SK-N-SH treated with all-trans-retinoic acid at 6 μM for 48 hours (cell line): ENCODE measurements around the gene STMP1.

ENCODE experiments used
- ATAC-seq: fragments of 200-7000 bp; cut with Tn5 transposase; 3 replicates; pipeline ENCODE4 v1.9.1; 2020; ENCODE audit warnings: mild to moderate bottlenecking, moderate library complexity
- ARNTL ChIP-seq: fragments of 450-650 bp; formaldehyde crosslinking; IDR thresholded peaks from 2 replicates; pipeline ENCODE4 v1.5.0; 2020; ENCODE audit warnings: low read depth, mild to moderate bottlenecking, moderate library complexity, borderline replicate concordance
- BACH2 ChIP-seq: fragments of 250-450 bp; sonication (Bioruptor Pico); IDR thresholded peaks from 2 replicates; pipeline ENCODE4 v1.9.0; 2021; ENCODE audit warnings: mild to moderate bottlenecking, borderline replicate concordance
- CSDC2 ChIP-seq: fragments of 250-450 bp; sonication (Bioruptor Pico); IDR thresholded peaks from 2 replicates; pipeline ENCODE4 v1.5.0; 2020; ENCODE audit warnings: mild to moderate bottlenecking, moderate library complexity
- ESRRG ChIP-seq: fragments of 250-450 bp; sonication (Bioruptor Pico); IDR thresholded peaks from 2 replicates; pipeline ENCODE4 v1.6.1; 2021; ENCODE audit warnings: mild to moderate bottlenecking
- GLIS3 ChIP-seq: fragments of 250-450 bp; sonication (Bioruptor Pico); IDR thresholded peaks from 2 replicates; pipeline ENCODE4 v1.5.0; 2020; ENCODE audit warnings: mild to moderate bottlenecking, moderate library complexity
- ISL1 ChIP-seq: fragments of 250-450 bp; sonication (Bioruptor Pico); IDR thresholded peaks from 2 replicates; pipeline ENCODE4 v2.1.2; 2022; ENCODE audit warnings: mild to moderate bottlenecking, moderate library complexity
- PPARA ChIP-seq: fragments of 250-450 bp; sonication (Bioruptor Pico); IDR thresholded peaks from 2 replicates; pipeline ENCODE4 v1.5.0; 2020; ENCODE audit warnings: mild to moderate bottlenecking, borderline replicate concordance
- RARB ChIP-seq: fragments of 250-450 bp; sonication (Bioruptor Pico); IDR thresholded peaks from 2 replicates; pipeline ENCODE4 v1.8.0; 2021; ENCODE audit warnings: mild to moderate bottlenecking, moderate library complexity
- SNAI2 ChIP-seq: fragments of 250-450 bp; sonication (Bioruptor Pico); IDR thresholded peaks from 2 replicates; pipeline ENCODE4 v1.5.0; 2020; ENCODE audit warnings: mild to moderate bottlenecking, moderate library complexity
- TCF4 ChIP-seq: fragments of 250-450 bp; sonication (Bioruptor Pico); IDR thresholded peaks from 2 replicates; pipeline ENCODE4 v1.8.0; 2021; ENCODE audit warnings: mild to moderate bottlenecking, moderate library complexity, borderline replicate concordance
- TOX ChIP-seq: fragments of 250-450 bp; sonication (Bioruptor Pico); IDR thresholded peaks from 2 replicates; pipeline ENCODE4 v1.8.0; 2021; ENCODE audit warnings: mild to moderate bottlenecking, moderate library complexity, borderline replicate concordance
- ZC3H10 ChIP-seq: fragments of 250-450 bp; sonication (Bioruptor Pico); IDR thresholded peaks from 2 replicates; pipeline ENCODE4 v1.5.1; 2021; ENCODE audit warnings: mild to moderate bottlenecking, moderate library complexity
- ZFP3 ChIP-seq: fragments of 250-450 bp; sonication (Bioruptor Pico); IDR thresholded peaks from 2 replicates; pipeline ENCODE4 v1.5.0; 2020; ENCODE audit warnings: mild to moderate bottlenecking, moderate library complexity
- ZFP30 ChIP-seq: fragments of 450-650 bp; formaldehyde crosslinking; IDR thresholded peaks from 2 replicates; pipeline ENCODE4 v1.5.0; 2022; ENCODE audit warnings: mild to moderate bottlenecking, moderate library complexity
- ZNF565 ChIP-seq: fragments of 450-650 bp; formaldehyde crosslinking; conservative IDR thresholded peaks from 2 replicates; pipeline ENCODE4 v1.5.0; 2020; ENCODE audit warnings: low read depth, mild to moderate bottlenecking, moderate library complexity
- ZNF70 ChIP-seq: fragments of 450-650 bp; formaldehyde crosslinking; IDR thresholded peaks from 2 replicates; pipeline ENCODE4 v1.5.0; 2020; ENCODE audit warnings: mild to moderate bottlenecking, moderate library complexity
- TF ChIP-seq, protein P1 (sequence below): fragments of 250-450 bp; sonication (Bioruptor Pico); IDR thresholded peaks from 2 replicates; pipeline ENCODE4 v1.5.1; 2021; ENCODE audit warnings: mild to moderate bottlenecking, moderate library complexity
- TF ChIP-seq, protein P2 (sequence below): fragments of 250-450 bp; sonication (Bioruptor Pico); IDR thresholded peaks from 2 replicates; pipeline ENCODE4 v1.5.0; 2020; ENCODE audit warnings: mild to moderate bottlenecking, moderate library complexity
- TF ChIP-seq, protein P3 (sequence below): fragments of 250-450 bp; sonication (Bioruptor Pico); IDR thresholded peaks from 2 replicates; pipeline ENCODE4 v1.8.0; 2021; ENCODE audit warnings: low read depth, mild to moderate bottlenecking, moderate library complexity, borderline replicate concordance
- TF ChIP-seq, protein P4 (sequence below): fragments of 250-450 bp; sonication (Bioruptor Pico); IDR thresholded peaks from 2 replicates; pipeline ENCODE4 v1.5.1; 2020; ENCODE audit warnings: low read depth, mild to moderate bottlenecking, moderate library complexity
- TF ChIP-seq, protein P5 (sequence below): fragments of 250-450 bp; sonication (Bioruptor Pico); IDR thresholded peaks from 2 replicates; pipeline ENCODE4 v1.8.0; 2020; ENCODE audit warnings: mild to moderate bottlenecking, moderate library complexity, borderline replicate concordance

STMP1 gene

DNA sequence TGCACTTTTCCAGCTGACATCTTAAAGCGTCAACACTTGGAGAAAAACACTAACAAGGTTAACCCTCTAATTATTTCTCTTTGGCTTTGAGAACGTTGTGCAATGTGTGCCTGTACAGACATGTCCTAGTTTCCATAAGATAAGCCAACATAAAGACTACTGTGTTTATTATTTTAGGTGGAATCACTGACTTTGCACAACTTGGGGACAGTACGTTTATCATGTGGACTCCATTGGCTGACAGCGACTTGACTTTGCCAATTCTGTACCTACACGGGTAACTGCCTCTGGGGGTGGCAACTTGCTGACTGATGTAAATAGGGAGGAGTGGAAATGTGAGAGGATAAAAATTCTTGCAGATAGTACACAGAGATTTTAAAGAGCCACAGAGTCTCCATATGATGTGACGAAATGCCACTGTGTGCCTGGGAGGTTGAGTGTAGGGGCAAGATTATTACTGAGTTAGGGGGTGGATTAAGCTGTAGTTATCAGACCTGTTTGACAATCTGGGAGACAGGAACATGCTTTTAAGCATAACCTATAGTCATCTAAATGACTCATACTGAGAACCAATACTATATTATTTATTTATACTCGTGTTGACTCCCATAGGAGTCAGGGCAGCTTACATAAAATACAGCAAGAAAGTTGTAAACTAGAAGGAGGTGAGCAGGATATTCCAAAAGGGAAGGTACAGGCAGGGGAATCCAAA lies 44.7 kb downstream of the STMP1 start (continued):
- TF ChIP-seq, protein P1, sequence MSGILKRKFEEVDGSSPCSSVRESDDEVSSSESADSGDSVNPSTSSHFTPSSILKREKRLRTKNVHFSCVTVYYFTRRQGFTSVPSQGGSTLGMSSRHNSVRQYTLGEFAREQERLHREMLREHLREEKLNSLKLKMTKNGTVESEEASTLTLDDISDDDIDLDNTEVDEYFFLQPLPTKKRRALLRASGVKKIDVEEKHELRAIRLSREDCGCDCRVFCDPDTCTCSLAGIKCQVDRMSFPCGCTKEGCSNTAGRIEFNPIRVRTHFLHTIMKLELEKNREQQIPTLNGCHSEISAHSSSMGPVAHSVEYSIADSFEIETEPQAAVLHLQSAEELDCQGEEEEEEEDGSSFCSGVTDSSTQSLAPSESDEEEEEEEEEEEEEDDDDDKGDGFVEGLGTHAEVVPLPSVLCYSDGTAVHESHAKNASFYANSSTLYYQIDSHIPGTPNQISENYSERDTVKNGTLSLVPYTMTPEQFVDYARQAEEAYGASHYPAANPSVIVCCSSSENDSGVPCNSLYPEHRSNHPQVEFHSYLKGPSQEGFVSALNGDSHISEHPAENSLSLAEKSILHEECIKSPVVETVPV (CRISPR knock-in tag), result no peak

DNA sequence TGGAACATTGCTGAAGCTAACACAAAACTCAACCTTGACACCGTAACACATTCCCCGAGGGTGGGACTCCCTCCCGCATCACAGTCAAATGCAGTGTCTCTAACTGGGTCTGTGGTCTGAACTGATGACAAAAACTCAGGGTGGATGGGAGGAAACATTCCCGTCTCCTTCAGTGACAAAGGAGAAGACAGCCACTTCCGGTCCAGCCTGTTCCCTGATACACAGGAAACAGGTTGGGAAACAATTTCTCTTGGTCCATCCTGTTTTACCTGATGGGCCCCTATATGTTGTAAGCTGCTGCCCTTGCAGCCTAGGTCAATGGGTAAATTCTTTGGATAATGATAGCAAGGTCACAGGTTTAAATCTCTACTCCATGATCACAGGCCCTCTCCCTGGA lies 45.3 kb downstream of the STMP1 start:
- TF ChIP-seq TOX (CRISPR knock-in tag) (no peak), ESRRG (CRISPR knock-in tag) (no peak), ZNF70 (no peak), BACH2 (CRISPR knock-in tag) (no peak), ISL1 (CRISPR knock-in tag) (no peak), ZFP3 (CRISPR knock-in tag) (no peak), ZFP30 (CRISPR knock-in tag) (no peak), ARNTL (CRISPR knock-in tag) (no peak), TCF4 (CRISPR knock-in tag) (no peak), RARB (CRISPR knock-in tag) (no peak), ZNF565 (CRISPR knock-in tag) (no peak), SNAI2 (no peak), PPARA (CRISPR knock-in tag) (no peak), CSDC2 (CRISPR knock-in tag) (no peak), ZC3H10 (no peak)
- TF ChIP-seq, protein P2, sequence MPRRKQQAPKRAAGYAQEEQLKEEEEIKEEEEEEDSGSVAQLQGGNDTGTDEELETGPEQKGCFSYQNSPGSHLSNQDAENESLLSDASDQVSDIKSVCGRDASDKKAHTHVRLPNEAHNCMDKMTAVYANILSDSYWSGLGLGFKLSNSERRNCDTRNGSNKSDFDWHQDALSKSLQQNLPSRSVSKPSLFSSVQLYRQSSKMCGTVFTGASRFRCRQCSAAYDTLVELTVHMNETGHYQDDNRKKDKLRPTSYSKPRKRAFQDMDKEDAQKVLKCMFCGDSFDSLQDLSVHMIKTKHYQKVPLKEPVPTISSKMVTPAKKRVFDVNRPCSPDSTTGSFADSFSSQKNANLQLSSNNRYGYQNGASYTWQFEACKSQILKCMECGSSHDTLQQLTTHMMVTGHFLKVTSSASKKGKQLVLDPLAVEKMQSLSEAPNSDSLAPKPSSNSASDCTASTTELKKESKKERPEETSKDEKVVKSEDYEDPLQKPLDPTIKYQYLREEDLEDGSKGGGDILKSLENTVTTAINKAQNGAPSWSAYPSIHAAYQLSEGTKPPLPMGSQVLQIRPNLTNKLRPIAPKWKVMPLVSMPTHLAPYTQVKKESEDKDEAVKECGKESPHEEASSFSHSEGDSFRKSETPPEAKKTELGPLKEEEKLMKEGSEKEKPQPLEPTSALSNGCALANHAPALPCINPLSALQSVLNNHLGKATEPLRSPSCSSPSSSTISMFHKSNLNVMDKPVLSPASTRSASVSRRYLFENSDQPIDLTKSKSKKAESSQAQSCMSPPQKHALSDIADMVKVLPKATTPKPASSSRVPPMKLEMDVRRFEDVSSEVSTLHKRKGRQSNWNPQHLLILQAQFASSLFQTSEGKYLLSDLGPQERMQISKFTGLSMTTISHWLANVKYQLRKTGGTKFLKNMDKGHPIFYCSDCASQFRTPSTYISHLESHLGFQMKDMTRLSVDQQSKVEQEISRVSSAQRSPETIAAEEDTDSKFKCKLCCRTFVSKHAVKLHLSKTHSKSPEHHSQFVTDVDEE, result no peak
- TF ChIP-seq, protein P3, sequence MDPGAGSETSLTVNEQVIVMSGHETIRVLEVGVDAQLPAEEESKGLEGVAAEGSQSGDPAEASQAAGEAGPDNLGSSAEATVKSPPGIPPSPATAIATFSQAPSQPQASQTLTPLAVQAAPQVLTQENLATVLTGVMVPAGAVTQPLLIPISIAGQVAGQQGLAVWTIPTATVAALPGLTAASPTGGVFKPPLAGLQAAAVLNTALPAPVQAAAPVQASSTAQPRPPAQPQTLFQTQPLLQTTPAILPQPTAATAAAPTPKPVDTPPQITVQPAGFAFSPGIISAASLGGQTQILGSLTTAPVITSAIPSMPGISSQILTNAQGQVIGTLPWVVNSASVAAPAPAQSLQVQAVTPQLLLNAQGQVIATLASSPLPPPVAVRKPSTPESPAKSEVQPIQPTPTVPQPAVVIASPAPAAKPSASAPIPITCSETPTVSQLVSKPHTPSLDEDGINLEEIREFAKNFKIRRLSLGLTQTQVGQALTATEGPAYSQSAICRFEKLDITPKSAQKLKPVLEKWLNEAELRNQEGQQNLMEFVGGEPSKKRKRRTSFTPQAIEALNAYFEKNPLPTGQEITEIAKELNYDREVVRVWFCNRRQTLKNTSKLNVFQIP, result no peak
- TF ChIP-seq, protein P4, sequence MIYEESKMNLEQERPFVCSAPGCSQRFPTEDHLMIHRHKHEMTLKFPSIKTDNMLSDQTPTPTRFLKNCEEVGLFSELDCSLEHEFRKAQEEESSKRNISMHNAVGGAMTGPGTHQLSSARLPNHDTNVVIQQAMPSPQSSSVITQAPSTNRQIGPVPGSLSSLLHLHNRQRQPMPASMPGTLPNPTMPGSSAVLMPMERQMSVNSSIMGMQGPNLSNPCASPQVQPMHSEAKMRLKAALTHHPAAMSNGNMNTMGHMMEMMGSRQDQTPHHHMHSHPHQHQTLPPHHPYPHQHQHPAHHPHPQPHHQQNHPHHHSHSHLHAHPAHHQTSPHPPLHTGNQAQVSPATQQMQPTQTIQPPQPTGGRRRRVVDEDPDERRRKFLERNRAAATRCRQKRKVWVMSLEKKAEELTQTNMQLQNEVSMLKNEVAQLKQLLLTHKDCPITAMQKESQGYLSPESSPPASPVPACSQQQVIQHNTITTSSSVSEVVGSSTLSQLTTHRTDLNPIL, result no peak
- TF ChIP-seq, protein P5, sequence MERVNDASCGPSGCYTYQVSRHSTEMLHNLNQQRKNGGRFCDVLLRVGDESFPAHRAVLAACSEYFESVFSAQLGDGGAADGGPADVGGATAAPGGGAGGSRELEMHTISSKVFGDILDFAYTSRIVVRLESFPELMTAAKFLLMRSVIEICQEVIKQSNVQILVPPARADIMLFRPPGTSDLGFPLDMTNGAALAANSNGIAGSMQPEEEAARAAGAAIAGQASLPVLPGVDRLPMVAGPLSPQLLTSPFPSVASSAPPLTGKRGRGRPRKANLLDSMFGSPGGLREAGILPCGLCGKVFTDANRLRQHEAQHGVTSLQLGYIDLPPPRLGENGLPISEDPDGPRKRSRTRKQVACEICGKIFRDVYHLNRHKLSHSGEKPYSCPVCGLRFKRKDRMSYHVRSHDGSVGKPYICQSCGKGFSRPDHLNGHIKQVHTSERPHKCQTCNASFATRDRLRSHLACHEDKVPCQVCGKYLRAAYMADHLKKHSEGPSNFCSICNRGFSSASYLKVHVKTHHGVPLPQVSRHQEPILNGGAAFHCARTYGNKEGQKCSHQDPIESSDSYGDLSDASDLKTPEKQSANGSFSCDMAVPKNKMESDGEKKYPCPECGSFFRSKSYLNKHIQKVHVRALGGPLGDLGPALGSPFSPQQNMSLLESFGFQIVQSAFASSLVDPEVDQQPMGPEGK (CRISPR knock-in tag), result no peak
- TF ChIP-seq, protein P1 (CRISPR knock-in tag), result no peak
- ATAC-seq, result no peak

DNA sequence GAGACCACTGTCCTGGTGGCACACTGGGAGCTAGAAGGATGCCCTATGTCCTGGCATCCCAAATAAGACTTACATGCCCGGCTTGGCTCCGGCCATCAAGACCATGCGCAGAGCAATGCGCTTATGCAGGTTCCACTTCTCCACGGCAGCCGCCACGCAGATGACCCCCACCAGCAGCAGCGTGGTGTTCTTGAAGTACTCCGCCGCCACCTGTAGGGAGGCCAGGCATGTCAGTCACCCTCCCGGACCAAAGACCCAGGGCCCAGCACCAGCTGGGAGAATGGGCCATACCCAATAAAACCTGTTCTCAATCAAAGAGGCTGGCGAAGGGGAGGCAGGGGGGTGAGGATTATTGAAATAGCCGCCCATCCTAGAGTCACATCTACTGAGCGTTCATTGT lies 45.7 kb downstream of the STMP1 start:
- no peak for ATAC-seq
- TF ChIP-seq ZNF70, result no peak
- TF ChIP-seq ZFP3 (CRISPR knock-in tag), result no peak
- no peak for TF ChIP-seq ZFP30 (CRISPR knock-in tag)
- TF ChIP-seq TCF4 (CRISPR knock-in tag), result no peak
- TF ChIP-seq, protein P4, result no peak
- no peak for TF ChIP-seq ESRRG (CRISPR knock-in tag)
- TF ChIP-seq, protein P3, result no peak
- TF ChIP-seq ARNTL (CRISPR knock-in tag), result no peak
- TF ChIP-seq, protein P5 (CRISPR knock-in tag), result no peak
- TF ChIP-seq ZC3H10, result no peak
- TF ChIP-seq GLIS3 (CRISPR knock-in tag), result no peak
